Measurements from ENCODE around the gene PLEKHG4B. TPM values are rescaled to one million over a fixed set of nuclear protein-coding genes. Genes with fewer than 3 reads are reported as not detected.

PLEKHG4B gene
- total and polyA plus RNA-seq, 2 of the 4 experiments (the other 2 are of a cell fraction) = 1.1 TPM

DNA sequence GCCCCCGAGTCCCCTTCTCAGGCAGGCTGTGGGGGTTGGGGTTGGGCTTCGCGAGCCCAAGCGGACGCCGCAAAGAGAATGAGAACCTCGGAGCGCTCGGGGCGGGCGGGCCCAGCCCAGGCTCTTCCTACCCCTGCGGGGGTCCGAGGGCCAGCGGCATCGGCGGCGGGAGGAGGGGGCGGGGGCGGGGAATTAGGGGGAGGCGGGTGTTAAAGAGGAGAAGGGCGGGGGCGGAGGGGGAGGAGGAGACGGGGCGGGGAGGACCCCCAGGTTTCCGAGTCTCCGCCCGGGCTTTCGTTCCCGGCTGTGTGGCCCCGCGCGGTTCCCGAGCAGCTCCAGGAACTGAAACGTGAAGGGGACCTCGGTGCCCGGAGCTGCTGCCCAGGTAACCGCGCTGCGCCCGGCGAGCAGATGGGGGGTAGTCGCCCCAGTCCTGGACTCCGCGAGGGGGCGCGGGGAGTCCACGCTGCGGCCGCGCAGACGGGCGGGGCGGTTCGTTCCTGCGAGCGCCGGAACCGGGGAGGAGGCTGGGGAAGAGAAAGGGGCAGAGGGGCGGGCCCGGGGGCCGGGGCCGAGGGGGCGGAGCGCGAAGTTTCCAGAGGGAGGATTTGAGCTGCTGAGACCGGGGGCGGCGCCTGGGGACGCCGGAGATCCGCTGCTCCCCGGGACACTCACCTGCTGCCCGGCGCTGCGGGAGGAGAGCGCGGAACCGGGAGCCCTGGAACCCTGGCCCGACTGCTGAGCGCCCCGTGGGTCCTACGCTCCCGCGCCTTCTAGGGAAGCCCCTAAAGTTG is 38.4 kb upstream of the PLEKHG4B start:
- Histone ChIP-seq H2AK9ac (replicated peaks; ENCODE audit: low read depth, low read length, poor library complexity) (no peak overlapping the region), H2AK5ac (ENCODE audit: low read depth, low read length) (no peak overlapping the region), H3K36me3 (ENCODE audit: control insufficient read depth, insufficient read depth, low read length) (no peaks in the 10 kb centered on the region), H3K79me1 (ENCODE audit: low read depth in 1 of 2, low read length in 2 of 2) (no peaks in the 10 kb centered on the region), H3K27ac (ENCODE audit: insufficient read depth, low read length) (no peak overlapping the region), H3K9ac (ENCODE audit: low read depth, low read length) (no peak overlapping the region), H2BK15ac (ENCODE audit: low read depth, low read length) (no peak overlapping the region), H3K4me1 (ENCODE audit: control insufficient read depth, insufficient read depth, low read length) (no peaks in the 10 kb centered on the region), H3K9me1 (ENCODE audit: insufficient read depth, low read length) (no peaks in the 10 kb centered on the region), H4K20me1 (ENCODE audit: insufficient read depth, low read length) (0 out of 2 replicates have a peak, but pooled peaks cover 4% of the 10 kb centered on the region), H4K8ac (ENCODE audit: low read depth in 2 of 2, low read length in 2 of 2) (no peak overlapping the region), H2BK120ac (ENCODE audit: low read depth, low read length) (no peak overlapping the region), H3K9me3 (ENCODE audit: control insufficient read depth, insufficient read depth, low read length) (peaks cover 3% of the 10 kb centered on the region; the same call in 1 of the 2 replicates), H3K4ac (ENCODE audit: low read depth, low read length) (no peak overlapping the region), H3K4me2 (ENCODE audit: low read depth, low read length) (peak overlapping the region; percentile 60; the same call in 1 of the 2 replicates), H4K91ac (ENCODE audit: insufficient read depth, low read depth, low read length) (no peak overlapping the region), H2BK5ac (ENCODE audit: low read depth, low read length, poor library complexity, severe bottlenecking) (no peak overlapping the region), H3K4me3 (ENCODE audit: insufficient read depth, low read depth, low read length) (peak overlapping the region; percentile 54), H3K14ac (replicated peaks; ENCODE audit: low read depth, low read length) (no peak overlapping the region), H3K23ac (ENCODE audit: low read depth, low read length) (no peak overlapping the region), H3K18ac (ENCODE audit: low read depth, low read length) (no peak overlapping the region), H2AFZ (replicated peaks; ENCODE audit: low read length, poor library complexity) (peak overlapping the region; percentile 91), H3K27me3 (ENCODE audit: control insufficient read depth, insufficient read depth, low read length) (peaks cover 32% of the 10 kb centered on the region), H3K56ac (ENCODE audit: extremely low read depth, insufficient read depth, low read length) (no peak overlapping the region), H4K5ac (ENCODE audit: low read depth, low read length) (no peak overlapping the region), H2BK20ac (ENCODE audit: low read depth, low read length) (no peak overlapping the region)
- dilution Hi-C loops (cut with HindIII; ENCODE audit: low sequenced_read_pairs, unreplicated experiment) = no loop called here
- ATAC-seq (ENCODE audit: low read depth) (peak; percentile 80), DNase-seq (peak; percentile 8)
- BruUV-seq (replicated peaks) = no TSS peak
- intact Hi-C loops (cut with micrococcal nuclease) = no loop called here
- TF ChIP-seq, protein P1, sequence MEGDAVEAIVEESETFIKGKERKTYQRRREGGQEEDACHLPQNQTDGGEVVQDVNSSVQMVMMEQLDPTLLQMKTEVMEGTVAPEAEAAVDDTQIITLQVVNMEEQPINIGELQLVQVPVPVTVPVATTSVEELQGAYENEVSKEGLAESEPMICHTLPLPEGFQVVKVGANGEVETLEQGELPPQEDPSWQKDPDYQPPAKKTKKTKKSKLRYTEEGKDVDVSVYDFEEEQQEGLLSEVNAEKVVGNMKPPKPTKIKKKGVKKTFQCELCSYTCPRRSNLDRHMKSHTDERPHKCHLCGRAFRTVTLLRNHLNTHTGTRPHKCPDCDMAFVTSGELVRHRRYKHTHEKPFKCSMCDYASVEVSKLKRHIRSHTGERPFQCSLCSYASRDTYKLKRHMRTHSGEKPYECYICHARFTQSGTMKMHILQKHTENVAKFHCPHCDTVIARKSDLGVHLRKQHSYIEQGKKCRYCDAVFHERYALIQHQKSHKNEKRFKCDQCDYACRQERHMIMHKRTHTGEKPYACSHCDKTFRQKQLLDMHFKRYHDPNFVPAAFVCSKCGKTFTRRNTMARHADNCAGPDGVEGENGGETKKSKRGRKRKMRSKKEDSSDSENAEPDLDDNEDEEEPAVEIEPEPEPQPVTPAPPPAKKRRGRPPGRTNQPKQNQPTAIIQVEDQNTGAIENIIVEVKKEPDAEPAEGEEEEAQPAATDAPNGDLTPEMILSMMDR (conservative IDR thresholded peaks at IDR 0.05; ENCODE audit: low read depth, low read length) = no peak
- peak; percentile 35; the same call in 1 of the 2 replicates for TF ChIP-seq MAZ (IDR thresholded peaks at IDR 0.05; ENCODE audit: borderline replicate concordance, low read depth, low read length)
- ChIA-PET CTCF (no interaction called here), POLR2A (ENCODE audit: unreplicated experiment) (no interaction called here)
- in situ Hi-C loops (cut with MboI; ENCODE audit: low sequenced_read_pairs) = no loop called here
- WGBS, 2 experiments (ENCODE audit: extremely low coverage in 2 of 2, insufficient read length in 1 of 2) = 2% methylated on average over 27 of the region's 84 CpGs; no CpG with 5 or more reads in 1 of the 2 experiments

Data from IMR-90 (cell line).